GM12874 (cell line): ENCODE data around the gene GRIK4.

Source experiments
- TF ChIP-seq, protein P1 (sequence below): IDR thresholded peaks from 2 replicates; pipeline ENCODE4 v1.5.1; 2011; ENCODE audit warnings: low read depth, mild to moderate bottlenecking, control low read depth, low read length, moderate library complexity; ENCODE audit not compliant: insufficient read depth

Gene GRIK4

DNA sequence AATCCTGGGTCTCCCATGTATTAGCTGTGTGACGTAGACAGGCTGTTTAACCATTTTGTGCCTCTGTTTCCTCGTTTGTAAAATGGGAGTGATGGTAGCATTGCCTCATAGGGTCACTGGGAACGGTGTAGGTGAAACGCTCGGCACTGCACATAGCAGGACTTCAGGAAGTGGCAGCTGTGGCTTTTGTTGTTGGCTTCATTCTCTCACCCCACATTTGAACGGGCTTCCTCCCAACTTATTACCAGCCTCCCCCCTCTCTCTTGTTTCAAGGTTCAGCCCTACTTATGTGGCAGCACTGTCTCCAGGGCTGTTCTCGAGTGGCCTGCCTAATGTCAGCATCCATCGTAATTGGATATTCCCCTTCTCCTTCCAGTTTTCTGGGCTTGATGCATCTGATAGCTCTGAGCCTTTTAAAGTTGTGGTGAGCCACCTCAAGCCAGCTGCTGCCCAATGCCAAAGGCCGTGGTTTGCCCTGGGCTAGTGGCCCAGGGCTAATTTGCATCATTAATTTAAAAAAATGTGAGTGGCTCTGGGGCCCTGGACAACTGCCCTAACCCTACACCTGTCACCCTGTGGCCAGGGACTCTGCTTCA, 294.5 kb downstream of the GRIK4 start:
- TF ChIP-seq, protein P1, sequence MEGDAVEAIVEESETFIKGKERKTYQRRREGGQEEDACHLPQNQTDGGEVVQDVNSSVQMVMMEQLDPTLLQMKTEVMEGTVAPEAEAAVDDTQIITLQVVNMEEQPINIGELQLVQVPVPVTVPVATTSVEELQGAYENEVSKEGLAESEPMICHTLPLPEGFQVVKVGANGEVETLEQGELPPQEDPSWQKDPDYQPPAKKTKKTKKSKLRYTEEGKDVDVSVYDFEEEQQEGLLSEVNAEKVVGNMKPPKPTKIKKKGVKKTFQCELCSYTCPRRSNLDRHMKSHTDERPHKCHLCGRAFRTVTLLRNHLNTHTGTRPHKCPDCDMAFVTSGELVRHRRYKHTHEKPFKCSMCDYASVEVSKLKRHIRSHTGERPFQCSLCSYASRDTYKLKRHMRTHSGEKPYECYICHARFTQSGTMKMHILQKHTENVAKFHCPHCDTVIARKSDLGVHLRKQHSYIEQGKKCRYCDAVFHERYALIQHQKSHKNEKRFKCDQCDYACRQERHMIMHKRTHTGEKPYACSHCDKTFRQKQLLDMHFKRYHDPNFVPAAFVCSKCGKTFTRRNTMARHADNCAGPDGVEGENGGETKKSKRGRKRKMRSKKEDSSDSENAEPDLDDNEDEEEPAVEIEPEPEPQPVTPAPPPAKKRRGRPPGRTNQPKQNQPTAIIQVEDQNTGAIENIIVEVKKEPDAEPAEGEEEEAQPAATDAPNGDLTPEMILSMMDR: no peak

DNA sequence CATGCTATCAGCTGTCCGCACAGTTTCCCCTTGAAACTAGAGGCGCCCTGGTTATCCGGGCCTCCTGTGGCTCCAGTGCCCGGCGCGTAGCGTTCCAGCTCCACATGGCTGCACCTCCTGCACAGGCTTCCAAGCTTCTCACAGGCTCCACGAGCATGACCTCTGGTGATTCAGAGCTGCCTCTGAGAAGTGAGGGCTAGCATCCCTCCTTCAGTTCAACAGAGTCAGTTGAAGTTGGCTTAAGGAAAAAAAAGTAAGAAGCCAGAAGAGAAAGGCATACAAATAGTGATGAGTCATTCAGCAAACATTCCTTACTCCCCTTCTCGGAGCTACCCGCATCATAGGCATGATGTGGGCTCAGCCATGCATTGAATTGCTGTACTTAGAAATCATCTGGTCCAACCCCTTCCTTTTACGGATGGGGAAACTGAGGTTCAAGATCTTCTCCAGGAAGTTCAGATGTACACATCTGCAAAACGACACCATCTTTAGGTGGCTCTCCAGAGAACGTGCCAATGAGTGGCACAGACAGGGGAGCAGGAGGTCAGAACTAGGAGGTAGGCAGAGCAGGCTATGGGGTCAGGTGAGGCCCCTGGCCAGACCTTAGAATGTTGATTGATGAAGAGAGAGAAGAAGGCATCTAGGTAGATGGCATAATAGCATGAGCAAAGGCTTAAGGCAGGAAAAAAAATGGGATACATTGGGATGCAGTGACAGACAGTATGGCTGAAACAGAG, 296.0 kb downstream of the GRIK4 start:
- TF ChIP-seq, protein P1: no peak

DNA sequence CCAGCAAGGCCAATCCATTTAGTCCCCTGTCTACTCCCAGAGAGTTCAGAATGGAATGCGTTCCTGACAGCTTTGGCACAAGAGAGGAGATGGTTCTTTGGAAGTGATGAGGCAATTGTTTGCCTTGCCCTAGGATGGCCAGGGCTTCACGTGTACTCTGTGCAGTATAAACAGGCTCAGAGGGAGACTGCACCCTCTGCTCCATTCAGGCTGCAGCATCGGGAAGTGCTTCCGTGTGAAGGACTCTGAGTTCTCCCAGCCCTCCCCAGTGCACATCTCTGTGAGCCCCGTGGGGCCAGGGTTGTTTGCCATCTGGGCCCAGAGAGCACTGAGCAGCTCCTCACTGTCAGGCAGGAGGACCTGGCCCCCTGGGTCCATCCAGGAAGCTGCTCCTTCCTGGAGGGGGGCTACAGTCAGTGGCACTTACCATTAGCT, 297.1 kb downstream of the GRIK4 start:
- TF ChIP-seq, protein P1: no peak

DNA sequence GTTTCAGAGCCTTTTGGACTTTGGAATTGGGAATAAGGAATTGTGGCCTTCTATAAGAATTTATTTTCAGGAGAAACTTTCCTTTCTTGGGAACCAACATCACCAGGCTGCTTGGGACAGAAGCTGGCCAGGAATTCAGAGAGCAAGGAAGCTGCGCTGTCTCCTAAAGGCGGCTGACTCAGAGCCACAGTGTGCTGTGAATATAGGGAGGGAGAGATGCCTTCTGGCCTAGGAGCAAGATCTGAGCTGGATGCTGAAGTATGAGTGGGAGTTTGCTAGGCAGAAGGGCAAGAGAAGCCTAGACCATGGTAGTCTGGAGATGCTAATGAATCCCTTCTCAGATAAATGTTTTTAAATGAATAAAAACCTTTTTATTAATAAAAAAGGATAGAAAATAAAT, 298.7 kb downstream of the GRIK4 start:
- TF ChIP-seq, protein P1: no peak

DNA sequence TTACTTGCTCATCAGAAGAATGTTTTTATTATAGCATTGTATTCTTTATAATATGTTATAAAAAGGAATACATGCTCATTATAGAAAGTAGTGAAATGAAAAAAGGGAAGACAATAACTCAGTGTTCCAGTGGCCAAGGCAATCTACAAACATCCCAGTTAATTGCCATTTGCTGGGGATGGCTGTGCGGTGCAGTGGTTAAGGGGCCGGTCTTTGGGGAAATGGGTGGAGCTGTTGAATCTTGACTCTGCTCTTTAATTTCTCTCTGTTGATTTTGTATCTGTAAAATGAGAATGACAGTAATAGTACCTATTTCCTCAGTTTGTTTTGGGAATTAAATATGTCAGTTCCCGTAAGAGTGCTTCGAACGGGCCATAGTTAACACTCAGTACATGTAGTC, 299.7 kb downstream of the GRIK4 start:
- TF ChIP-seq, protein P1: no peak

DNA sequence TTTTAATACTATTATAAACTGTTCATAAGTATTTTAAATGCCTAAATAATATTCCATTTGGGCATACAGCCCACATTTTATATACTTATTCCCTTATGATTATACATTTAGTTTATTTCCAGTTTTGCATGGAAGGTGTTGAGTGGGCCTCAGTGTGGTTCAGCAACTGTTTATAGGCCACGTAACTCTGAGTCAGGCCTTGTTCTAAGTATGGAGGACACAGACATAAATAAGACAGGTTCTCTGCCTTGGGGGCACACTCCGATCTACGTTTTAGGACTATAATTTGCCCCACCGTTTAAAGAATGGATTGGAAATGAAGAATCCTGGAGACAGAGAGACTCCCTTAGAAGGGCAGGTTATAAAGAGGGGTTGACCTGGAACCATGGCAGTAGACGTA, 300.2 kb downstream of the GRIK4 start:
- TF ChIP-seq, protein P1: no peak

DNA sequence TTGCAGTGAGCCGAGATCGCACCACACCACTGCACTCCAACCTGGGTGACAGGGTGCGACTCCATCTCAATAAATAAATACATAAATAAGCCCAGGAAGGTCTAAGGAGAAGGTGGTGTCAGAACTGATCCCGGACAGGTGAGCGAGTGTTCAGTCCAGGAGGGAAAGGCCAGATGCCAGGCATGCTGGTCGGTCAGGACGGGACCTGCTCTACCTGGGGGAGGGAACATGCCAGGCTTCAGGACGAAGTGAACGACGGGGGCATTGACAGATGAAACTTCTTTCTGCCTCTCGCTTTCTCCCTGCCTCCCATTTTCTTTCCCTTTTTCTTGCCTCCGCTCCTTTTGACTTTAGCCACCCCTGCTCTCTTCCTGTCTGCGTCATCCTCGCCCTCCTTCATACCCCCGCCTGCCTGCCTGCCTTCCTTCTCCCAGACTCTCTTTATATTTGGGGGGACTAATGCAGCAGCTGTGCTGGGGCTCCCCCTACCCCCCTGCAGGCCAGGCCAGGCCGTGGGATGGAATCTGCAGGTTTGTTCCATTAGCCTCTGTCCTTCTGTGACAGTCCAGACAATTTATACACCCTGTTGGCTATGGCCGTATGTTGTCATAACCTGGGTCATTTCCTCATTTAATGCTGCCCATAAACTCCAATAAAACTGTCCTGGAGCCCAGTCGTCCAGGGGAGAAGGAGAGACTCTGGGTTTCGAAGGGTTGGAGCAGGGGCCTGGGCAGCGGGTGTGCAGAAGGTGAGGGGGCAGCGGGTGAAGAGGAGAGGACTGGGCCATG, 303.2 kb downstream of the GRIK4 start:
- TF ChIP-seq, protein P1: no peak
